ENCODE results near the gene CBY3.
"Not testable (repeated sequence)": the region's sequence is repeated elsewhere in the genome, so short reads cannot be mapped to it uniquely, and the experiment has no call there.

Gene CBY3

GRCh38 chr5:179668391-179668790 lies 12.4 kb downstream of the CBY3 start:
- no peak for DNase-seq (ENCODE audit: low read depth in 3 of 3)

GRCh38 chr5:179661647-179662046 lies 19.2 kb downstream of the CBY3 start:
- DNase-seq (ENCODE audit: low read depth in 3 of 3) = not testable (repeated sequence)

GRCh38 chr5:179658179-179658856 lies 22.5 kb downstream of the CBY3 start:
- not testable (repeated sequence) for DNase-seq (ENCODE audit: low read depth in 3 of 3)

- DNase-seq (ENCODE audit: low read depth in 3 of 3) = peak in 1 of 3 experiments; percentile 17
Measured at GRCh38 chr5:179657302-179658178, 23.3 kb downstream of the CBY3 start.

- not testable (repeated sequence) for DNase-seq (ENCODE audit: low read depth in 3 of 3)
Measured at GRCh38 chr5:179653135-179653534, 27.7 kb downstream of the CBY3 start.

GRCh38 chr5:179650245-179650644 lies 30.6 kb downstream of the CBY3 start:
- DNase-seq (ENCODE audit: low read depth in 3 of 3) = not testable (repeated sequence)

- not testable (repeated sequence) for DNase-seq (ENCODE audit: low read depth in 3 of 3)
Measured at GRCh38 chr5:179649166-179649703, 31.6 kb downstream of the CBY3 start.

GRCh38 chr5:179648410-179648809 lies 32.4 kb downstream of the CBY3 start:
- no peak for DNase-seq (ENCODE audit: low read depth in 3 of 3)

GRCh38 chr5:179644766-179645165 lies 36.1 kb downstream of the CBY3 start:
- not testable (repeated sequence) for DNase-seq (ENCODE audit: low read depth in 3 of 3)

- DNase-seq (ENCODE audit: low read depth in 3 of 3) = not testable (repeated sequence)
Measured at GRCh38 chr5:179643141-179643920, 37.5 kb downstream of the CBY3 start.

GRCh38 chr5:179642626-179643025 lies 38.2 kb downstream of the CBY3 start:
- not testable (repeated sequence) for DNase-seq (ENCODE audit: low read depth in 3 of 3)

- not testable (repeated sequence) for DNase-seq (ENCODE audit: low read depth in 3 of 3)
Measured at GRCh38 chr5:179641745-179642144, 39.1 kb downstream of the CBY3 start.

GRCh38 chr5:179639296-179639695 lies 41.5 kb downstream of the CBY3 start:
- not testable (repeated sequence) for DNase-seq (ENCODE audit: low read depth in 3 of 3)

GRCh38 chr5:179634370-179635172 lies 46.3 kb downstream of the CBY3 start:
- DNase-seq (ENCODE audit: low read depth in 3 of 3) = not testable (repeated sequence)

- DNase-seq (ENCODE audit: low read depth in 3 of 3) = not testable (repeated sequence)
Measured at GRCh38 chr5:179633501-179634369, 47.1 kb downstream of the CBY3 start.

Data from stimulated activated CD4-positive, alpha-beta T cell treated with anti-CD3 and anti-CD28 coated beads, TNF-alpha, amount 100 ng/mL, for 4 hours (primary cell).